Measurements from ENCODE around the gene MSL3.

- TF ChIP-seq TCF12 (IDR thresholded peaks at IDR 0.05; ENCODE audit: low read depth), result no peak
- TF ChIP-seq CREB1 (IDR thresholded peaks at IDR 0.05; ENCODE audit: low read depth), result no peak
- no peak for TF ChIP-seq TAF1 (IDR thresholded peaks at IDR 0.05; ENCODE audit: low read depth)
- TF ChIP-seq CEBPB (IDR thresholded peaks at IDR 0.05), result no peak
- no peak for TF ChIP-seq MAX (IDR thresholded peaks at IDR 0.05)
- no peak for TF ChIP-seq EP300 (IDR thresholded peaks at IDR 0.05; ENCODE audit: borderline replicate concordance)
- peak; percentile 64 for TF ChIP-seq RAD21 (IDR thresholded peaks at IDR 0.05; ENCODE audit: low read depth)
- TF ChIP-seq YY1 (IDR thresholded peaks at IDR 0.05; ENCODE audit: low read depth), result no peak
- no peak for TF ChIP-seq NFIC (IDR thresholded peaks at IDR 0.05)
- no peak for TF ChIP-seq EGR1 (IDR thresholded peaks at IDR 0.05)
- no peak for TF ChIP-seq FOXM1 (IDR thresholded peaks at IDR 0.05; ENCODE audit: borderline replicate concordance, low read depth)
- no peak for TF ChIP-seq ZBTB7A (IDR thresholded peaks at IDR 0.05; ENCODE audit: low read depth)
- no peak for TF ChIP-seq REST (IDR thresholded peaks at IDR 0.05; ENCODE audit: low read depth)
- TF ChIP-seq TEAD4 (IDR thresholded peaks at IDR 0.05), result no peak
Measured at GRCh38 chrX:11770320-11770719, 12.3 kb downstream of the MSL3 start.
